Activated CD8-positive, alpha-beta memory T cell treated with anti-CD3 and anti-CD28 coated beads, Interleukin-2, amount 50 U/mL, for 1 hour (primary cell): ENCODE data around the gene CD300LG.

Source experiments
- DNase-seq: peaks from one replicate; pipeline ENCODE4 v3.0.0-alpha.2; 2020; ENCODE audit errors: extremely low read depth

CD300LG gene

GRCh38 chr17:43905985-43906852 is 59.2 kb downstream of the CD300LG start:
- no peak for DNase-seq

GRCh38 chr17:43906951-43907424 is 60.0 kb downstream of the CD300LG start:
- no peak for DNase-seq

GRCh38 chr17:43907425-43907981 is 60.5 kb downstream of the CD300LG start, which contains the start of gene MPP2:
Gene MPP2 (minus strand): TSS chr17:43907536. CDS start chr17:43904460, 3,076 bp downstream.
- DNase-seq, result no peak

- DNase-seq, result no peak
Measured at GRCh38 chr17:43907998-43908721, 61.2 kb downstream of the CD300LG start.

GRCh38 chr17:43909537-43910231 is 62.7 kb downstream of the CD300LG start:
- no peak for DNase-seq

- no peak for DNase-seq
Measured at GRCh38 chr17:43911904-43912303, 64.9 kb downstream of the CD300LG start.

- DNase-seq, result no peak
Measured at GRCh38 chr17:43912635-43913304, 65.8 kb downstream of the CD300LG start.
